Measurements from ENCODE around the gene MAN1A1. TPM values are rescaled to one million over a fixed set of nuclear protein-coding genes. Genes with fewer than 3 reads are reported as not detected.

The MAN1A1 gene
- total and polyA plus RNA-seq, 2 of the 8 experiments (the other 6 are each of a cell fraction or from before 2014, with no cell fraction given), result 1.8 to 5.4 TPM

GRCh38 chr6:119157506-119157815 is 192.1 kb downstream of the MAN1A1 start (continued):
- TF ChIP-seq CHD7 (IDR thresholded peaks at IDR 0.05; ENCODE audit: insufficient replicate concordance, low read length) (no peak), NANOG (IDR thresholded peaks at IDR 0.05; ENCODE audit: insufficient read depth, low read depth, low read length, poor library complexity, severe bottlenecking) (no peak), SAP30 (IDR thresholded peaks at IDR 0.05; ENCODE audit: insufficient read depth, insufficient replicate concordance, low read length) (no peak), MAFK (IDR thresholded peaks at IDR 0.05; ENCODE audit: low read depth, low read length) (no peak), CBX5 (IDR thresholded peaks at IDR 0.05; ENCODE audit: low read depth, low read length) (no peak), SUZ12 (IDR thresholded peaks at IDR 0.05; ENCODE audit: low read length) (no peak), KDM4A (IDR thresholded peaks at IDR 0.05; ENCODE audit: low read depth, low read length, severe bottlenecking) (no peak)
